DND-41 (cell line): ENCODE data around the gene SDHA.

Experiments
- ATAC-seq: fragments of 200-7000 bp; cut with Tn5 transposase; 3 replicates; pipeline ENCODE4 v1.9.1; 2021; ENCODE audit warnings: low read depth; ENCODE audit not compliant: insufficient read depth
- DNase-seq: peaks from one replicate; pipeline ENCODE4 v3.0.0-alpha.2; 2020
- H2AFZ ChIP-seq: 2 replicates; pipeline ENCODE4 v1.6.0; 2012; ENCODE audit warnings: low read depth, low read length
- H3K27ac ChIP-seq: 2 replicates; pipeline ENCODE4 v1.5.1; 2012; ENCODE audit warnings: low read length, inconsistent platforms
- H3K27me3 ChIP-seq: fragments of 200-600 bp; sonication (generic); 2 replicates; pipeline ENCODE4 v1.6.0; 2012; ENCODE audit warnings: low read length, mild to moderate bottlenecking, inconsistent platforms; ENCODE audit not compliant: insufficient read depth, poor library complexity
- H3K36me3 ChIP-seq: 2 replicates; pipeline ENCODE4 v1.5.1; 2012; ENCODE audit warnings: low read length, inconsistent platforms; ENCODE audit not compliant: insufficient read depth
- H3K4me1 ChIP-seq: 2 replicates; pipeline ENCODE4 v1.5.1; 2012; ENCODE audit warnings: mild to moderate bottlenecking, low read length; ENCODE audit not compliant: insufficient read depth
- H3K4me2 ChIP-seq: 2 replicates; pipeline ENCODE4 v1.6.0; 2012; ENCODE audit warnings: mild to moderate bottlenecking, moderate library complexity, low read length, inconsistent platforms; ENCODE audit not compliant: insufficient read depth
- H3K4me3 ChIP-seq, 2 experiments: fragments of 200-600 bp in 1 of 2; shearing (Covaris generic) in 1 of 2; 2 replicates each; pipeline ENCODE4 v1.5.1; 2012 to 2016; ENCODE audit warnings: inconsistent platforms in 2 of 2, low read length in 2 of 2, mild to moderate bottlenecking in 2 of 2, low read depth in 1 of 2, moderate library complexity in 1 of 2
- H3K79me2 ChIP-seq: 2 replicates; pipeline ENCODE4 v1.6.0; 2012; ENCODE audit warnings: low read length, inconsistent platforms; ENCODE audit not compliant: insufficient read depth
- H3K9ac ChIP-seq: 2 replicates; pipeline ENCODE4 v1.6.0; 2012; ENCODE audit warnings: low read depth, mild to moderate bottlenecking, inconsistent platforms, low read length, moderate library complexity
- H3K9me3 ChIP-seq: 2 replicates; pipeline ENCODE4 v1.5.1; 2012; ENCODE audit warnings: low read length, moderate library complexity, mild to moderate bottlenecking, inconsistent platforms; ENCODE audit not compliant: insufficient read depth, severe bottlenecking
- H4K20me1 ChIP-seq: 2 replicates; pipeline ENCODE4 v1.6.0; 2012; ENCODE audit warnings: low read length; ENCODE audit not compliant: insufficient read depth
- EZH2 ChIP-seq: IDR thresholded peaks from 3 replicates; pipeline ENCODE4 v1.6.1; 2012; ENCODE audit warnings: borderline replicate concordance, low read depth, mild to moderate bottlenecking, moderate library complexity, low read length, inconsistent platforms; ENCODE audit not compliant: severe bottlenecking
- TF ChIP-seq, protein P1 (sequence below): IDR thresholded peaks from 2 replicates; pipeline ENCODE4 v1.5.1; 2012; ENCODE audit warnings: borderline replicate concordance, low read length, moderate library complexity, mild to moderate bottlenecking; ENCODE audit not compliant: poor library complexity, severe bottlenecking; ENCODE audit errors: extremely low read depth

SDHA gene

DNA sequence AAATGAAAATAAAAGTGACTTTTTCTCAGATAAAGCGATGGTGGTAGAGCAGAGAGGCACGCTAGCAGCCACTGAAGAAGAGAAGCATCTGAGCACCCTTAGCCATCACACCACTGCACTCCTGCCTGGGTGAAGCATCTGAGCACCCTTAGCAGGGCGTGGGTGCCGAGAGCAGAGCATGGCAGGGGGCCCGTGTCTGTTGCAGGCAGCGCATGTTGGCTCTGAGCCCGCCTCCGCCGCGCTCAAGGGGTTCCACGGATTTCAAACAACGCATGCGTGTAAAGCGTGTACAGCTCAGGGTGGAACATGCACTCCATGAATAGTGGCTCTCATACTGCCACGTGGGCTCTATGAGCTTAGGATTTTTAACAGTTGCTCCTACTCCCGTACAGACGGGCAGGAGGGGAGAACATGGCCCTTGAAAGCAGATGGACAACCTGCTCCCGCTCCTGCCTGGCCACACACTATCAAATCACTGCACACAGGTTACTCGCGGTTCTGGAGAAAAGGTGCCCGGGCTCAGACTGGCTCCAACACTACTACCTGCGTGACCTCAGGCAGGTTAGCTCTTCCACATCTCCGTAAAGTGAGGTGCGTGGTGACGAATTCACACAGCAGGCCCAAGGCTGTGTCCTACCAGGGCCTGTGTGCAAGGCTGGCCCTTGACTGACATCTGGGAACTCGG lies 14.7 kb upstream of the SDHA start:
- Histone ChIP-seq H3K4me1 (no peaks in the 10 kb centered on the region), H3K79me2 (peaks cover 24% of the 10 kb centered on the region)

GRCh38 chr5:204001-204400 lies 14.1 kb upstream of the SDHA start:
- DNase-seq, result no peak
- Histone ChIP-seq H3K36me3 (peaks cover 55% of the 10 kb centered on the region), H3K9ac (no peak overlapping the region), H3K4me2 (no peak overlapping the region), H3K27me3 (no peaks in the 10 kb centered on the region), H4K20me1 (peaks cover 63% of the 10 kb centered on the region), H3K9me3 (no peaks in the 10 kb centered on the region), H3K4me3 (no peak overlapping the region), H3K4me1 (no peaks in the 10 kb centered on the region), H2AFZ (no peak overlapping the region), H3K79me2 (peaks cover 29% of the 10 kb centered on the region), H3K27ac (no peak overlapping the region)
- ATAC-seq, result no peak
- TF ChIP-seq EZH2, result no peak
- TF ChIP-seq, protein P1, sequence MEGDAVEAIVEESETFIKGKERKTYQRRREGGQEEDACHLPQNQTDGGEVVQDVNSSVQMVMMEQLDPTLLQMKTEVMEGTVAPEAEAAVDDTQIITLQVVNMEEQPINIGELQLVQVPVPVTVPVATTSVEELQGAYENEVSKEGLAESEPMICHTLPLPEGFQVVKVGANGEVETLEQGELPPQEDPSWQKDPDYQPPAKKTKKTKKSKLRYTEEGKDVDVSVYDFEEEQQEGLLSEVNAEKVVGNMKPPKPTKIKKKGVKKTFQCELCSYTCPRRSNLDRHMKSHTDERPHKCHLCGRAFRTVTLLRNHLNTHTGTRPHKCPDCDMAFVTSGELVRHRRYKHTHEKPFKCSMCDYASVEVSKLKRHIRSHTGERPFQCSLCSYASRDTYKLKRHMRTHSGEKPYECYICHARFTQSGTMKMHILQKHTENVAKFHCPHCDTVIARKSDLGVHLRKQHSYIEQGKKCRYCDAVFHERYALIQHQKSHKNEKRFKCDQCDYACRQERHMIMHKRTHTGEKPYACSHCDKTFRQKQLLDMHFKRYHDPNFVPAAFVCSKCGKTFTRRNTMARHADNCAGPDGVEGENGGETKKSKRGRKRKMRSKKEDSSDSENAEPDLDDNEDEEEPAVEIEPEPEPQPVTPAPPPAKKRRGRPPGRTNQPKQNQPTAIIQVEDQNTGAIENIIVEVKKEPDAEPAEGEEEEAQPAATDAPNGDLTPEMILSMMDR, result no peak

More for the DNA sequence above, 14.7 kb upstream of the SDHA start:
- Histone ChIP-seq H3K36me3 (peaks cover 55% of the 10 kb centered on the region), H3K27ac (no peak overlapping the region), H4K20me1 (peaks cover 57% of the 10 kb centered on the region), H3K9ac (no peak overlapping the region), H3K9me3 (no peaks in the 10 kb centered on the region), H2AFZ (no peak overlapping the region), H3K27me3 (no peaks in the 10 kb centered on the region), H3K4me2 (no peak overlapping the region), H3K4me3 (no peak overlapping the region)
- DNase-seq, result no peak
- TF ChIP-seq EZH2, result no peak
- TF ChIP-seq, protein P1, result no peak
- no peak for ATAC-seq

GRCh38 chr5:204462-204861 lies 13.7 kb upstream of the SDHA start:
- Histone ChIP-seq H3K27me3 (no peaks in the 10 kb centered on the region), H3K27ac (no peak overlapping the region), H3K4me1 (no peaks in the 10 kb centered on the region), H3K9ac (no peak overlapping the region), H3K4me2 (no peak overlapping the region), H3K4me3 (no peak overlapping the region), H2AFZ (no peak overlapping the region), H3K9me3 (no peaks in the 10 kb centered on the region), H3K79me2 (peaks cover 30% of the 10 kb centered on the region), H4K20me1 (peaks cover 62% of the 10 kb centered on the region), H3K36me3 (peaks cover 55% of the 10 kb centered on the region)
- DNase-seq (no peak), ATAC-seq (no peak)
- TF ChIP-seq, protein P1, result no peak
- TF ChIP-seq EZH2, result no peak
